ENCODE measurements around the gene C21orf58. TPM values are rescaled to one million over a fixed set of nuclear protein-coding genes. Genes with fewer than 3 reads are reported as not detected.
A peak's percentile ranks its signal among the peaks of the same experiment; 100 is the strongest.

The C21orf58 gene
- total and polyA plus RNA-seq, 2 donors from 2014 or later = 0.67 to 2.7 TPM

DNA sequence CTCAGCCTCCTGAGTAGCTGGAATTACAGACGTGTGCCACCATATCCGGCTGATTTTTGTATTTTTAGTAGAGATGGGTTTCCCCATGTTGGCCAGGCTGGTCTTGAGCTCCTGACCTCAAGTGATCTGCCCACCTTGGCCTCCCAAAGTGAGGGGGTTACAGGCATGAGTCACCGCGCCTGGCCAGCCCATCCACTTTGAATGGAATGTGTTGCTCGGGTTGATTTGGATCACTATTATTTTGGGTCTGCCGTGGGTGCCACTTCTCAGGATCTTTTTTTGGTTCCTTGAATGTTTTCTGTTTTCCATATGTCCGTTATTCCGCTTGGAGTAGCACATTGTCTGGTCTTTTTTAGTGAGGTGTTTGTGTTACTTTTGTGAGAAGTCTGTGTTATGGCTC lies 17.3 kb upstream of the C21orf58 start:
- no peak for TF ChIP-seq CTCF (IDR thresholded peaks at IDR 0.05; ENCODE audit: borderline replicate concordance, extremely low read depth, insufficient read depth)
- H3K36me3 ChIP-seq (ENCODE audit: control insufficient read depth in 2 of 3, insufficient read depth in 3 of 3, low read length in 3 of 3) = peaks cover 6 to 23% (median 13%) of the 10 kb centered on the region in 3 donors
- DNase-seq (no peak), FAIRE-seq (no peak)
- H3K4me3 ChIP-seq (ENCODE audit: low read length in 3 of 3) = no peak overlapping the region
- H3K9me3 ChIP-seq (ENCODE audit: control insufficient read depth in 2 of 3, insufficient read depth in 1 of 3, low read length in 3 of 3) = no peaks in the 10 kb centered on the region
- H3K27me3 ChIP-seq (ENCODE audit: control insufficient read depth, insufficient read depth, low read length) = no peaks in the 10 kb centered on the region
- intact Hi-C loops (cut with DNase I) = no loop called here
- H3K27ac ChIP-seq (ENCODE audit: low read depth in 2 of 2, low read length in 2 of 2) = no peak overlapping the region
- no peak overlapping the region for H3K9ac ChIP-seq (ENCODE audit: low read length in 3 of 3)
- no peaks in the 10 kb centered on the region for H3K4me1 ChIP-seq (ENCODE audit: control insufficient read depth in 2 of 3, insufficient read depth in 2 of 3, low read depth in 1 of 3, low read length in 3 of 3)

GRCh38 chr21:46336603-46337002 lies 12.9 kb upstream of the C21orf58 start:
- intact Hi-C loops (cut with DNase I) = no loop called here
- no peaks in the 10 kb centered on the region for H3K4me1 ChIP-seq (ENCODE audit: control insufficient read depth in 2 of 3, insufficient read depth in 2 of 3, low read depth in 1 of 3, low read length in 3 of 3)
- H3K9ac ChIP-seq (ENCODE audit: low read length in 3 of 3) = no peak overlapping the region
- no peak for TF ChIP-seq CTCF (IDR thresholded peaks at IDR 0.05; ENCODE audit: borderline replicate concordance, extremely low read depth, insufficient read depth)
- H3K27me3 ChIP-seq (ENCODE audit: control insufficient read depth, insufficient read depth, low read length) = no peaks in the 10 kb centered on the region
- no peak overlapping the region for H3K27ac ChIP-seq (ENCODE audit: low read depth in 2 of 2, low read length in 2 of 2)
- no peak overlapping the region for H3K4me3 ChIP-seq (ENCODE audit: low read length in 3 of 3)
- DNase-seq (no peak), FAIRE-seq (no peak)
- H3K36me3 ChIP-seq (ENCODE audit: control insufficient read depth in 2 of 3, insufficient read depth in 3 of 3, low read length in 3 of 3) = peaks cover 6 to 29% (median 9%) of the 10 kb centered on the region in 3 donors
- no peaks in the 10 kb centered on the region for H3K9me3 ChIP-seq (ENCODE audit: control insufficient read depth in 2 of 3, insufficient read depth in 1 of 3, low read length in 3 of 3)

DNA sequence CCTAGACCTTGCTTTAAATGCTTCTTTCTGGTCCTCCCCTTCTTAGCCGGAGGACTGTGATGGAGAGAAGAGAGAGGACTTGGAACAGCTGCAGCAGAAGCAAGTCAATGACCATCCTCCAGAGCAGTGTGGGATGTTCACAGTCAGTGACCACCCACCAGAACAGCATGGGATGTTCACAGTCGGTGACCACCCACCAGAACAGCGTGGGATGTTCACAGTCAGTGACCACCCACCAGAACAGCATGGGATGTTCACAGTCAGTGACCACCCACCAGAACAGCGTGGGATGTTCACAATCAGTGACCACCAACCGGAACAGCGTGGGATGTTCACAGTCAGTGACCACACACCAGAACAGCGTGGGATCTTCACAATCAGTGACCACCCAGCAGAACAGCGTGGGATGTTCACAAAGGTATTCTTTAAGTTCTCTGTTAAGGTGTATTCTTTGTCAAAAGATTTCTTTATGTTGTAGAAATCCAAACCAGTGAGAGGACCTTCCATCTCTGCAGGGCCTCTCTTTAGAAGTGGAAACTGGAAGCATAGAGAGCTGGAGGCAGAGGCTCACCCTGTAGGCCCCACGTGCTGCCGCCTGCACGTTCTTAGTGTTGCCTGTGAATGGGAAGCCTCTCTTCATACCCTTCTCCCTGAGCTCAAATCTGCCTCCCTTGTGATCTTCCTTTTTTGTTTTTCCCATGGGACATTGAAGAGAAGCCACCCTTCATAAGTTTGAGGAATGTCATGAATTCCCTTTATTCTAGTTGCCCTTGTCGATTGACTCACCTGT lies 10.9 kb upstream of the C21orf58 start:
- no peak for TF ChIP-seq CTCF (IDR thresholded peaks at IDR 0.05; ENCODE audit: borderline replicate concordance, extremely low read depth, insufficient read depth)
- peak in 4 of 5 donors; percentile 12 to 48 (median 34) for DNase-seq
- no peak for FAIRE-seq
- Histone ChIP-seq H3K9ac (ENCODE audit: low read length in 3 of 3) (no peak overlapping the region), H3K9me3 (ENCODE audit: control insufficient read depth in 2 of 3, insufficient read depth in 1 of 3, low read length in 3 of 3) (no peaks in the 10 kb centered on the region), H3K27ac (ENCODE audit: low read depth in 2 of 2, low read length in 2 of 2) (no peak overlapping the region), H3K27me3 (ENCODE audit: control insufficient read depth, insufficient read depth, low read length) (no peaks in the 10 kb centered on the region), H3K4me1 (ENCODE audit: control insufficient read depth in 2 of 3, insufficient read depth in 2 of 3, low read depth in 1 of 3, low read length in 3 of 3) (peaks cover 0 to 2% (median 2%) of the 10 kb centered on the region in 3 donors), H3K36me3 (ENCODE audit: control insufficient read depth in 2 of 3, insufficient read depth in 3 of 3, low read length in 3 of 3) (peaks cover 4 to 25% (median 12%) of the 10 kb centered on the region in 3 donors), H3K4me3 (ENCODE audit: low read length in 3 of 3) (no peak overlapping the region)
- intact Hi-C loops (cut with DNase I) = no loop called here

All from kidney (tissue), 14 donors.